ENCODE measurements around the gene RLIM.

Gene RLIM

GRCh38 chrX:74536832-74537371, 77.5 kb downstream of the RLIM start:
- no peak for DNase-seq (ENCODE audit: low read depth, low spot score)

- no peak for DNase-seq (ENCODE audit: low read depth, low spot score)
These were observed 78.1 kb downstream of the RLIM start for GRCh38 chrX:74536152-74536831.

GRCh38 chrX:74535408-74536151, 78.8 kb downstream of the RLIM start:
- DNase-seq (ENCODE audit: low read depth, low spot score), result no peak
